Left ventricle myocardium inferior (tissue), 1 donor: ENCODE results near the gene PPCDC. TPM values are rescaled to one million over a fixed set of nuclear protein-coding genes. Genes with fewer than 3 reads are reported as not detected.

Source experiments
- DNase-seq: peaks from one replicate; pipeline ENCODE4 v3.0.0-alpha.2; 2020
- H3K27ac ChIP-seq: fragments of 200-600 bp; replicated peaks from 2 replicates; pipeline ENCODE4 v1.8.0; 2021
- H3K27me3 ChIP-seq: fragments of 200-600 bp; 2 replicates; pipeline ENCODE4 v1.8.0; 2021; ENCODE audit warnings: low read depth
- H3K36me3 ChIP-seq: fragments of 200-600 bp; 2 replicates; pipeline ENCODE4 v1.8.0; 2021
- H3K4me1 ChIP-seq: fragments of 200-600 bp; 2 replicates; pipeline ENCODE4 v1.8.0; 2021
- H3K4me3 ChIP-seq: fragments of 200-600 bp; 2 replicates; pipeline ENCODE4 v1.8.0; 2021; ENCODE audit warnings: mild to moderate bottlenecking, moderate library complexity
- H3K9me3 ChIP-seq: fragments of 200-600 bp; replicated peaks from 2 replicates; pipeline ENCODE4 v1.8.0; 2021
- intact Hi-C: fragments of 100-400 bp; cut with micrococcal nuclease; formaldehyde crosslinking; loops from one replicate; pipeline ENCODE4 v1.11.0; 2022
- total RNA-seq: library from RNA; stranded (reverse); fragmentation: NEBNext Ultra II Directional; extraction: Animal tissue kit (Norgen Biotek cat#: 25700); gene quantifications from one replicate; pipeline ENCODE4 v1.2.1, GENCODE V29; 2021
- TF ChIP-seq, protein P1 (sequence below): fragments of 200-600 bp; IDR thresholded peaks from 2 replicates; pipeline ENCODE4 v1.8.0; 2021; ENCODE audit warnings: antibody characterized with exemption, mild to moderate bottlenecking, borderline replicate concordance
- donor health status: DM: no; HTN: yes; CAD: no; lungs with severe emphysema.

PPCDC gene
- total RNA-seq, 1 donor from 2014 or later, result 5.0 TPM

DNA sequence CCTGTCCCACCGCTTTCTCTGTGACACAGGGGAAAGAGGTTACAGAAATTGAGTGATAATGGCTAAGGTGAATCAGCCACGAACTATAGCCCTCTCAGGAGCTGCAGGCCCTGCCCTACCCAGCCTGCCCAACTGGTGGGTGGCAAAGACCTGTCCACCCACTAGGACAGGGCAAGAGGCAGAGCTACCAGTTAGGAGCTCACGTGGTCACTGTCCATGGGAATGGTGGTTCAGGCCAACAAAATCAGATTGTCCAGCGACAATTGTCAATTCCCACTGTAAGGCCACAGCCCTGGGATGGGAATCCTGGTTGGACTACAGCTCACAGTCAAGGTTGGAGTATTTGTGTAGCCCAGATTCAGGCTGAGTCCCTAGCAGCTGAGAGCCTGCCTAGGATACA, 75.0 kb downstream of the PPCDC start:
- no peak for DNase-seq
- Histone ChIP-seq H3K4me1 (no peaks in the 10 kb centered on the region), H3K4me3 (no peak overlapping the region), H3K36me3 (no peaks in the 10 kb centered on the region), H3K27ac (no peak overlapping the region), H3K9me3 (no peaks in the 10 kb centered on the region), H3K27me3 (no peaks in the 10 kb centered on the region)
- intact Hi-C loops, result no loop called here
- TF ChIP-seq, protein P1, sequence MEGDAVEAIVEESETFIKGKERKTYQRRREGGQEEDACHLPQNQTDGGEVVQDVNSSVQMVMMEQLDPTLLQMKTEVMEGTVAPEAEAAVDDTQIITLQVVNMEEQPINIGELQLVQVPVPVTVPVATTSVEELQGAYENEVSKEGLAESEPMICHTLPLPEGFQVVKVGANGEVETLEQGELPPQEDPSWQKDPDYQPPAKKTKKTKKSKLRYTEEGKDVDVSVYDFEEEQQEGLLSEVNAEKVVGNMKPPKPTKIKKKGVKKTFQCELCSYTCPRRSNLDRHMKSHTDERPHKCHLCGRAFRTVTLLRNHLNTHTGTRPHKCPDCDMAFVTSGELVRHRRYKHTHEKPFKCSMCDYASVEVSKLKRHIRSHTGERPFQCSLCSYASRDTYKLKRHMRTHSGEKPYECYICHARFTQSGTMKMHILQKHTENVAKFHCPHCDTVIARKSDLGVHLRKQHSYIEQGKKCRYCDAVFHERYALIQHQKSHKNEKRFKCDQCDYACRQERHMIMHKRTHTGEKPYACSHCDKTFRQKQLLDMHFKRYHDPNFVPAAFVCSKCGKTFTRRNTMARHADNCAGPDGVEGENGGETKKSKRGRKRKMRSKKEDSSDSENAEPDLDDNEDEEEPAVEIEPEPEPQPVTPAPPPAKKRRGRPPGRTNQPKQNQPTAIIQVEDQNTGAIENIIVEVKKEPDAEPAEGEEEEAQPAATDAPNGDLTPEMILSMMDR, result no peak

Other genes with a start within 250 kb of the PPCDC start
- gene CSK, start 241.5 kb upstream of the PPCDC start, total RNA-seq, result 34.0 TPM
- gene LMAN1L, start 210.8 kb upstream of the PPCDC start, total RNA-seq, result 8.1 TPM
- 1.2 TPM for gene CPLX3, start 197.0 kb upstream of the PPCDC start, total RNA-seq
- gene ULK3, start 180.4 kb upstream of the PPCDC start, total RNA-seq, result 34.1 TPM
- 40.7 TPM for gene SCAMP2, start 150.2 kb upstream of the PPCDC start, total RNA-seq
- gene MPI, start 133.5 kb upstream of the PPCDC start, total RNA-seq, result 52.3 TPM
- 108 TPM for gene FAM219B, start 116.7 kb upstream of the PPCDC start, total RNA-seq
- gene COX5A, start 85.5 kb upstream of the PPCDC start, total RNA-seq, result 1,257 TPM
- gene RPP25, start 66.8 kb upstream of the PPCDC start, total RNA-seq, result 2.4 TPM
- 3.0 TPM for gene SCAMP5, start 28.0 kb upstream of the PPCDC start, total RNA-seq
- 15.0 TPM for gene C15orf39, start 178.3 kb downstream of the PPCDC start, total RNA-seq
- not detected for gene GOLGA6C, start 234.7 kb downstream of the PPCDC start, total RNA-seq